Epidermal melanocyte (primary cell): ENCODE measurements around the gene KEL.

Experiments
- DNase-seq: peaks from one replicate; pipeline ENCODE4 v3.0.0; 2011; ENCODE audit warnings: low spot score; ENCODE audit not compliant: insufficient read length

KEL gene

GRCh38 chr7:142898377-142899170 lies 63.6 kb downstream of the KEL start:
- DNase-seq, result no peak

GRCh38 chr7:142897691-142898090 lies 64.5 kb downstream of the KEL start:
- DNase-seq, result no peak

- no peak for DNase-seq
Observed at GRCh38 chr7:142896741-142897379, 65.3 kb downstream of the KEL start.

GRCh38 chr7:142896151-142896550 lies 66.0 kb downstream of the KEL start:
- DNase-seq, result no peak

GRCh38 chr7:142894985-142895593 lies 67.1 kb downstream of the KEL start:
- DNase-seq, result no peak

- DNase-seq, result no peak
Observed at GRCh38 chr7:142894112-142894984, 67.8 kb downstream of the KEL start.

- DNase-seq, result no peak
Observed at GRCh38 chr7:142892951-142893350, 69.2 kb downstream of the KEL start.

GRCh38 chr7:142891490-142892082 lies 70.6 kb downstream of the KEL start:
- DNase-seq, result no peak
